Subcutaneous abdominal adipose tissue (tissue), 5 donors: Measurements from ENCODE around the gene RNF25.
"Not testable (repeated sequence)": the region's sequence is repeated elsewhere in the genome, so short reads cannot be mapped to it uniquely, and the experiment has no call there.

Experiments
- H3K27ac ChIP-seq: one replicate; pipeline ENCODE4 v1.7.0; 2013; ENCODE audit warnings: low read depth, mild to moderate bottlenecking, inconsistent platforms, low read length, moderate library complexity
- H3K27me3 ChIP-seq, 5 donors: one replicate each; pipeline ENCODE4 v1.7.0; 2013; ENCODE audit warnings: low read length in 5 of 5, inconsistent platforms in 1 of 5; ENCODE audit not compliant: control insufficient read depth in 5 of 5, insufficient read depth in 4 of 5
- H3K36me3 ChIP-seq, 5 donors: one replicate each; pipeline ENCODE4 v1.7.0; 2013; ENCODE audit warnings: low read length in 5 of 5; ENCODE audit not compliant: control insufficient read depth in 5 of 5, insufficient read depth in 5 of 5
- H3K4me1 ChIP-seq, 5 donors: one replicate each; pipeline ENCODE4 v1.7.0; 2013; ENCODE audit warnings: low read length in 5 of 5, mild to moderate bottlenecking in 3 of 5, moderate library complexity in 1 of 5; ENCODE audit not compliant: control insufficient read depth in 5 of 5, insufficient read depth in 5 of 5
- H3K4me3 ChIP-seq, 5 donors: one replicate each; pipeline ENCODE4 v1.7.0; 2013; ENCODE audit warnings: low read length in 5 of 5, low read depth in 1 of 5
- H3K9ac ChIP-seq, 5 donors: one replicate each; pipeline ENCODE4 v1.7.0; 2013; ENCODE audit warnings: low read length in 5 of 5, mild to moderate bottlenecking in 4 of 5, moderate library complexity in 3 of 5
- H3K9me3 ChIP-seq, 5 donors: one replicate each; pipeline ENCODE4 v1.7.0; 2013; ENCODE audit warnings: low read length in 5 of 5; ENCODE audit not compliant: control insufficient read depth in 5 of 5
- donor health status: healthy.
- donor health status: healthy.
- donor health status: healthy.
- donor health status: healthy.
- donor health status: healthy.

Gene RNF25

DNA sequence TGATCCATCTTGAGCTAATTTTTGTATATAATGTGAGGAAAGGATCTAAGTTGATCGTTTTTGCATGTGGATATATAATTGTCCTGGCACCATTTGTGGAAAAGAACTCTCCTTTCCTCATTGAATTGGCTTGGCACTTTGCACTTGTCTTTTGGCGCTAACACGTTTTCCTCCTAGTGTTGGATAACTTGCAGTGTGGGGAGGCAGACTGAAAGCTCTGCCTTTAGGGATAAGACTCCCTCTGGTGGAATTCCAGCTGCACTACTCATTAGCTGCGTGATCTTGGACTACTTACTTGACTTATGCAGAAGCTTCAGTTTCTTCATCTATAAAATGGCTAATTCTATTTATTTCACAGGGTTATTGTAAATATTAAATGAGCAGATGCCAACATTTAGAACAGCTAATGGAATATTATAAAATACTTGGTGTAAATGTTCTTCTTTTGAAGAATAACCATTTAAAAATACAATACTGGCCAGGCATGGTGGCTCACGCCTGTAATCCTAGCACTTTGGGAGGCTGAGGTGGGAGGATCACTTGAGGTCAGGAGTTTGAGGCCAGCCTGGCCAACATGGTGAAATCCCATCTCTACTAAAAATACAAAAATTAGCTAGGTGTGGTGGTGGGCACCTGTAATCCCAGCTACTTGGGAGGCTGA lies 15.7 kb upstream of the RNF25 start:
- H3K9ac ChIP-seq, H3K9me3 ChIP-seq, H3K27ac ChIP-seq, H3K27me3 ChIP-seq, H3K4me1 ChIP-seq, H3K4me3 ChIP-seq: not testable (repeated sequence)
- peaks cover 12 to 38% (median 32%) of the 10 kb centered on the region in 5 donors for H3K36me3 ChIP-seq

DNA sequence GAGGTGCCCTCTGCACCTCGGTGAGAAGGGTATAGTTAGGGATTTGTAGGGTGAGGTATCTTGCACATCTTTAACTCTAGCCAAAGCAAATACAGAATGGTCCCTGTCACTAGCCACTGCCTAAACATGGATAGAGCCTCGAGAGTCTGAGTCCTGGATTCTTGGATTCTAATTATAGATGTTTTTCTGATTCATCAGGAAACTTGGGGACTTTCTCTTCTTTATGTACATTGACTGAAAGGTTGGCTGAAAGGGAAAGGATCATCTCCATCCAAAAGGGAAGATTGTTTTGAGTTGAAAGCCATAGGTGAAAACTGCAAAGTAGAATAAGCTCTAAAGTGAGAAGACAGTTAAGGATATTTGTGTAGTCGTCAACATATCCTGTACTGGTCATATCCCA lies 8.3 kb upstream of the RNF25 start:
- Histone ChIP-seq H3K27me3 (no peaks in the 10 kb centered on the region), H3K4me3 (no peak overlapping the region), H3K27ac (no peak overlapping the region), H3K4me1 (no peaks in the 10 kb centered on the region), H3K9ac (no peak overlapping the region), H3K36me3 (peaks cover 4 to 48% (median 28%) of the 10 kb centered on the region in 5 donors), H3K9me3 (no peaks in the 10 kb centered on the region)

- Histone ChIP-seq H3K4me1 (no peaks in the 10 kb centered on the region), H3K27me3 (no peaks in the 10 kb centered on the region), H3K36me3 (peaks cover 4 to 44% (median 25%) of the 10 kb centered on the region in 5 donors), H3K9me3 (no peaks in the 10 kb centered on the region), H3K27ac (no peak overlapping the region), H3K9ac (no peak overlapping the region), H3K4me3 (no peak overlapping the region)
Observed at GRCh38 chr2:218679119-218679518, 7.3 kb upstream of the RNF25 start.

DNA sequence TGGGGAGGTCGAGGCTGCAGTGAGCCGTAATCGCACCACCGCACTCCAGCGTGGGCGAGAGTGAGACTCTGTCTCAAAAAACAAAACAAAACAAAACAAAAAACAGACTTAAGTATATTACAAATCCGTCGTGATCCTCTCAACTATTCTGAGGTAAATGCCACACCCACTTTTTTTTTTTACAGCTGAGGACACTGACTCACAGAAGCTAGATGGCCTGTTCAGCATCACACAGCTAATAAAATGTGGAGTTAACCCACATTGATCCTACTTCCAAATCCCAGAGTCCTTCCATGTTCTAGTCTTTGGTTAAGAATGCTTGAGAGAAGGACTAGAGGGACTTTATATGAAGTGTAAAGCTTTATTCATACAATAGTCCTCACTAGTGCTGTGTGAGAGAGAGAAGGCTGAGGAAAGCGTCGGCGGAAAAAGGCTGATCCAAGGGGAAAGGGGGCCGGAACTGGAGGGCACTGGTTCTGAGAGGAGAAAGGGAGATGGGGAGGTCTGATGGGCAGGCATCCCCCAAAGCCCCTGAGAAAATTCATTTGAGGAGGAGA lies 627 bp downstream of the RNF25 start:
- Histone ChIP-seq H3K36me3 (peaks cover 3 to 29% (median 24%) of the 10 kb centered on the region in 5 donors), H3K4me1 (peaks cover 6 to 22% (median 19%) of the 10 kb centered on the region in 5 donors), H3K4me3 (peak overlapping the region; percentile 82 to 98 (median 96)), H3K9ac (peak overlapping the region; percentile 74 to 94 (median 86)), H3K27me3 (no peaks in the 10 kb centered on the region), H3K9me3 (no peaks in the 10 kb centered on the region), H3K27ac (peak overlapping the region; percentile 65)

- H3K27ac ChIP-seq = no peak overlapping the region
- H3K36me3 ChIP-seq = peaks cover 7 to 67% (median 65%) of the 10 kb centered on the region in 5 donors
- H3K9ac ChIP-seq = no peak overlapping the region
- H3K27me3 ChIP-seq = no peaks in the 10 kb centered on the region
- H3K4me3 ChIP-seq = no peak overlapping the region
- H3K4me1 ChIP-seq = peaks cover 5 to 9% (median 7%) of the 10 kb centered on the region in 5 donors
- no peaks in the 10 kb centered on the region for H3K9me3 ChIP-seq
Observed at GRCh38 chr2:218664653-218665052, 7.1 kb downstream of the RNF25 start.

- peaks cover 5 to 13% (median 12%) of the 10 kb centered on the region in 5 donors for H3K4me1 ChIP-seq
- no peaks in the 10 kb centered on the region for H3K9me3 ChIP-seq
- H3K4me3 ChIP-seq = no peak overlapping the region
- H3K9ac ChIP-seq = no peak overlapping the region
- no peak overlapping the region for H3K27ac ChIP-seq
- H3K36me3 ChIP-seq = peaks cover 7 to 67% (median 65%) of the 10 kb centered on the region in 5 donors
- no peaks in the 10 kb centered on the region for H3K27me3 ChIP-seq
Observed at GRCh38 chr2:218663901-218664300, 7.9 kb downstream of the RNF25 start.

- Histone ChIP-seq H3K9me3 (no peaks in the 10 kb centered on the region), H3K27ac (no peak overlapping the region), H3K9ac (no peak overlapping the region), H3K4me3 (no peak overlapping the region), H3K4me1 (peaks cover 5 to 23% (median 19%) of the 10 kb centered on the region in 5 donors), H3K36me3 (peaks cover 7 to 59% (median 58%) of the 10 kb centered on the region in 5 donors), H3K27me3 (no peaks in the 10 kb centered on the region)
Observed at GRCh38 chr2:218662827-218663226, 9.0 kb downstream of the RNF25 start.

- H3K27me3 ChIP-seq = no peaks in the 10 kb centered on the region
- H3K27ac ChIP-seq = no peak overlapping the region
- H3K9me3 ChIP-seq = no peaks in the 10 kb centered on the region
- peaks cover 5 to 23% (median 19%) of the 10 kb centered on the region in 5 donors for H3K4me1 ChIP-seq
- no peak overlapping the region for H3K4me3 ChIP-seq
- H3K36me3 ChIP-seq = peaks cover 4 to 55% (median 54%) of the 10 kb centered on the region in 5 donors
- H3K9ac ChIP-seq = no peak overlapping the region
Observed at GRCh38 chr2:218662377-218662776, 9.4 kb downstream of the RNF25 start.

DNA sequence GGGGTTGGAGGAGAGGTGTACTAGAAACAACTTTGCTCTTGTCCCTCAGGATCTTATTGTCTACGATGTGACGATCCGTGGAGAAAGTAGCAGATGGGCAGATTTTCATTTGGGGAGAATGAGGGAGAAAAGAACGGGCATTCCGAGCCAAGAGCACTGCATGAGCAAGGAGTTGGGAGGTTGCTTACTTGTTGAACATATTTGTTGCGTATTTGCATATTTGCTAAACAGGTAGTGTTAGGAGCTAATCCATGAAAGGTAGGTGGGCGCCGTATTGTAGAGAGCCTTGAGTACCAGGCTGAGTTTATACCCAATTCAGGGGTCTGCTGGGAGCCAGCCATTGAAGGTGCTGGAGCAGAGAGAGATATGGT lies 11.8 kb downstream of the RNF25 start:
- Histone ChIP-seq H3K4me1 (peaks cover 5 to 23% (median 19%) of the 10 kb centered on the region in 5 donors), H3K27me3 (no peaks in the 10 kb centered on the region), H3K36me3 (peaks cover 4 to 54% (median 48%) of the 10 kb centered on the region in 5 donors), H3K27ac (peak overlapping the region; percentile 67), H3K4me3 (peak overlapping the region; percentile 71 to 89 (median 84)), H3K9me3 (no peaks in the 10 kb centered on the region), H3K9ac (peak overlapping the region; percentile 37 to 90 (median 74))

DNA sequence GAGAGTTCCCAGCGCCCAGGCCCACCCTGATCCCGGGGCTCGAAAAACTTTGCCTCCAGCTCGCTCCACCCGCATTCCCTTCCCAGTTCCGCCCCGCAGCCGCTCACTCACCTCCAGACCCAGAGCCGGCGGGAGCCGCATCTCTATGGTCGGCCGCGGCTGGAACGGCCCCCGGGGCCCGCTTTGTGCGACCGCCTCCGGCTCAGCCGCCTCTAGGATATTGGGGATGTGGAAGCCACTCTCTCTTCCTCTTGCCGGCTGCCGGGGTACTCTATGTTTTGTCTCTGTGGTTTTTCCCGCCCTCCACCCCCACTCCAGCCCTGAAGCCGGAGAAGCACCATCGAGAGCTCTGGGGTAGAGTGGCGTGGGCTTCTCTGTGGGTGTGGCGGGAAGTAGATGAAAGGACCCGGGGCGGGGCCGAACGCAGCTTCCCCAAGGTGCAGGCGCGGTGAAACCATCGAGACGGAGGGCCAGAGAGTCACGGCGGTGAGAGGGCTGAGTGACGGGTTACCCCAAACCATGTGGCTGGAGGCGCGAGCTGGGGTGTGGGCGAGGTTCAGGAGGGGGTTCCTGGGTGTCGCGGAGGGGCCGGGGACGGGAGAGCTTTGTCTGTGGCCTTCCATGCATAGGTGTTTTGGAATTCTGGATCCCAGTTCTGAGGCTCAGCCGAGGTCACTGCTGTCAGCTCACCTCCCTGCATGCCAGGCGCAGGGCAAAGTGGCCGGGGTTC lies 12.4 kb downstream of the RNF25 start, which contains the start of the genes BCS1L and ZNF142:
TSS of gene BCS1L (plus strand) at position 426 of the 730 bp plus-strand sequence. CDS start 1,305 bp downstream, outside the sequence.
TSS of gene ZNF142 (minus strand) at position 366 of the 730 bp plus-strand sequence. CDS start 3,194 bp downstream, outside the sequence.
- Histone ChIP-seq H3K27ac (peak within 1 kb of the TSS; percentile 67), H3K4me1 (peaks cover 5 to 23% (median 19%) of the 10 kb centered on the region in 5 donors), H3K9me3 (no peaks in the 10 kb centered on the region)

More for the DNA sequence above, 12.4 kb downstream of the RNF25 start, which contains the start of the genes BCS1L and ZNF142:
- no peaks in the 10 kb centered on the region for H3K27me3 ChIP-seq
- H3K36me3 ChIP-seq = peaks cover 4 to 53% (median 48%) of the 10 kb centered on the region in 5 donors
- H3K9ac ChIP-seq = peak within 1 kb of the TSS; percentile 37 to 90 (median 74)
- H3K4me3 ChIP-seq = peak within 1 kb of the TSS; percentile 71 to 89 (median 84)
